Endodermal cell (in vitro differentiated cells): Measurements from ENCODE around the gene AUTS2. TPM values are rescaled to one million over a fixed set of nuclear protein-coding genes. Genes with fewer than 3 reads are reported as not detected.

Experiments used
- DNase-seq: peaks from one replicate; pipeline ENCODE4 v3.0.0-alpha.2; 2017
- H3K27ac ChIP-seq: 2 replicates; pipeline ENCODE4 v1.5.1; 2013; ENCODE audit warnings: mild to moderate bottlenecking, low read depth, low read length, moderate library complexity
- H3K27me3 ChIP-seq: 2 replicates; pipeline ENCODE4 v1.6.1; 2013; ENCODE audit warnings: mild to moderate bottlenecking, low read length, moderate library complexity; ENCODE audit not compliant: insufficient read depth, control insufficient read depth, poor library complexity, severe bottlenecking
- H3K36me3 ChIP-seq: 2 replicates; pipeline ENCODE4 v1.7.0; 2013; ENCODE audit warnings: mild to moderate bottlenecking, low read length, moderate library complexity; ENCODE audit not compliant: control insufficient read depth, insufficient read depth
- H3K4me1 ChIP-seq: one replicate; pipeline ENCODE4 v1.7.0; 2013; ENCODE audit warnings: low read length; ENCODE audit not compliant: control insufficient read depth, insufficient read depth
- H3K4me3 ChIP-seq: 2 replicates; pipeline ENCODE4 v1.5.1; 2013; ENCODE audit warnings: mild to moderate bottlenecking, low read length, moderate library complexity
- H3K9ac ChIP-seq: 2 replicates; pipeline ENCODE4 v1.6.1; 2013; ENCODE audit warnings: mild to moderate bottlenecking, low read length, moderate library complexity; ENCODE audit not compliant: poor library complexity, severe bottlenecking; ENCODE audit errors: extremely low read depth
- H3K9me3 ChIP-seq: 2 replicates; pipeline ENCODE4 v1.6.1; 2013; ENCODE audit warnings: mild to moderate bottlenecking, low read length, moderate library complexity; ENCODE audit not compliant: control insufficient read depth
- H3K27ac Mint-ChIP-seq: 2 replicates; pipeline ENCODE4 v1.8.0; 2020; ENCODE audit warnings: mixed read lengths
- H3K27me3 Mint-ChIP-seq: 2 replicates; pipeline ENCODE4 v1.8.0; 2021; ENCODE audit warnings: mild to moderate bottlenecking, mixed read lengths; ENCODE audit not compliant: insufficient read depth
- H3K36me3 Mint-ChIP-seq: 2 replicates; pipeline ENCODE4 v1.8.0; 2020; ENCODE audit warnings: low read depth, mixed read lengths
- H3K4me1 Mint-ChIP-seq: 2 replicates; pipeline ENCODE4 v1.8.0; 2020; ENCODE audit warnings: mixed read lengths
- H3K4me3 Mint-ChIP-seq: 2 replicates; pipeline ENCODE4 v1.8.0; 2020; ENCODE audit warnings: mild to moderate bottlenecking, moderate library complexity, mixed read lengths
- H3K9me3 Mint-ChIP-seq: 2 replicates; pipeline ENCODE4 v1.8.0; 2020; ENCODE audit warnings: mild to moderate bottlenecking, mixed read lengths
- CTCF ChIP-seq: fragments of 200-600 bp; sonication (generic); conservative IDR thresholded peaks from 2 replicates; pipeline ENCODE4 v1.5.0; 2021; ENCODE audit warnings: antibody characterized with exemption, mild to moderate bottlenecking
- WGBS, 2 experiments: methylation state at CpG; one replicate each; pipeline versions ENCODE4 v1.1.5 to v1.1.7; 2013; ENCODE audit warnings: missing lambda C conversion rate in 2 of 2, mixed read lengths in 1 of 2; ENCODE audit not compliant: insufficient coverage in 1 of 2, insufficient read length in 1 of 2; 5-methylcytosine and 5-hydroxymethylcytosine counted together
- total RNA-seq, 2 donors: library from RNA; stranded (reverse); fragmentation: NEBNext Ultra II Directional in 1 of 2; extraction: Animal tissue kit (Norgen Biotek cat#: 25700) in 1 of 2; gene quantifications; 2 replicates in 1 of 2; 3 replicates in 1 of 2; pipeline ENCODE4 v1.2.1, GENCODE V29; 2021

Gene AUTS2
- total RNA-seq, 2 donors from 2014 or later: 76.8 to 106 TPM

GRCh38 chr7:69889338-69889975 lies 291.2 kb downstream of the AUTS2 start:
- Histone ChIP-seq H3K9ac (no peak overlapping the region), H3K4me3 (no peak overlapping the region), H3K9me3 (no peaks in the 10 kb centered on the region), H3K27me3 (no peaks in the 10 kb centered on the region), H3K27ac (no peak overlapping the region), H3K4me1 (peaks cover 3% of the 10 kb centered on the region), H3K36me3 (no peaks in the 10 kb centered on the region)
- Mint-ChIP-seq H3K4me1 (peaks cover 35% of the 10 kb centered on the region), H3K4me3 (no peak overlapping the region), H3K27ac (no peak overlapping the region), H3K36me3 (no peaks in the 10 kb centered on the region), H3K27me3 (no peaks in the 10 kb centered on the region), H3K9me3 (no peaks in the 10 kb centered on the region)
- DNase-seq: no peak
- 89% methylated on average over 1 to 6 of the region's 6 CpGs for WGBS, 2 experiments
- no peak for TF ChIP-seq CTCF

- no peaks in the 10 kb centered on the region for H3K4me1 ChIP-seq
- WGBS, 2 experiments: 87 to 92% methylated on average over 5 to 6 of the region's 6 CpGs
- H3K27me3 ChIP-seq: no peaks in the 10 kb centered on the region
- H3K9me3 ChIP-seq: no peaks in the 10 kb centered on the region
- H3K36me3 ChIP-seq: no peaks in the 10 kb centered on the region
- no peak overlapping the region for H3K27ac ChIP-seq
- TF ChIP-seq CTCF: no peak
- no peak overlapping the region for H3K4me3 Mint-ChIP-seq
- H3K4me3 ChIP-seq: no peak overlapping the region
- H3K36me3 Mint-ChIP-seq: no peaks in the 10 kb centered on the region
- DNase-seq: no peak
- no peak overlapping the region for H3K27ac Mint-ChIP-seq
- no peak overlapping the region for H3K9ac ChIP-seq
- no peaks in the 10 kb centered on the region for H3K27me3 Mint-ChIP-seq
- peaks cover 30% of the 10 kb centered on the region for H3K4me1 Mint-ChIP-seq
- H3K9me3 Mint-ChIP-seq: no peaks in the 10 kb centered on the region
These were observed 291.7 kb downstream of the AUTS2 start for GRCh38 chr7:69889976-69890351.

- H3K4me1 ChIP-seq: no peaks in the 10 kb centered on the region
- Mint-ChIP-seq H3K9me3 (no peaks in the 10 kb centered on the region), H3K4me1 (peaks cover 30% of the 10 kb centered on the region), H3K4me3 (no peak overlapping the region), H3K36me3 (no peaks in the 10 kb centered on the region), H3K27me3 (no peaks in the 10 kb centered on the region), H3K27ac (no peak overlapping the region)
- H3K9me3 ChIP-seq: peaks cover 5% of the 10 kb centered on the region
- no peak for TF ChIP-seq CTCF
- H3K27me3 ChIP-seq: no peaks in the 10 kb centered on the region
- H3K9ac ChIP-seq: no peak overlapping the region
- no peaks in the 10 kb centered on the region for H3K36me3 ChIP-seq
- H3K4me3 ChIP-seq: no peak overlapping the region
- no peak for DNase-seq
- H3K27ac ChIP-seq: no peak overlapping the region
These were observed 294.5 kb downstream of the AUTS2 start for GRCh38 chr7:69892790-69893189.
